Endothelial cell of umbilical vein (primary cell): ENCODE results near the gene PHOX2A.

Source experiments
- EZH2 ChIP-seq: IDR thresholded peaks from 2 replicates; pipeline ENCODE4 v1.6.1; 2012; ENCODE audit warnings: borderline replicate concordance, low read depth, mild to moderate bottlenecking, moderate library complexity, low read length, inconsistent platforms; ENCODE audit not compliant: severe bottlenecking
- FOS ChIP-seq: IDR thresholded peaks from 2 replicates; pipeline ENCODE4 v1.6.1; 2011; ENCODE audit warnings: mild to moderate bottlenecking, low read length, moderate library complexity, borderline replicate concordance; ENCODE audit not compliant: insufficient read depth
- GATA2 ChIP-seq: IDR thresholded peaks from 2 replicates; pipeline ENCODE4 v1.7.0; 2011; ENCODE audit warnings: low read depth, mild to moderate bottlenecking, moderate library complexity, mixed read lengths, low read length; ENCODE audit not compliant: insufficient read length, insufficient read depth
- JUN ChIP-seq: IDR thresholded peaks from 2 replicates; pipeline ENCODE4 v1.6.1; 2011; ENCODE audit warnings: borderline replicate concordance, low read depth; ENCODE audit not compliant: insufficient read length, insufficient read depth
- POLR2A ChIP-seq: IDR thresholded peaks from 2 replicates; pipeline ENCODE4 v1.6.1; 2012; ENCODE audit warnings: low read depth, mild to moderate bottlenecking, control low read depth, low read length
- POLR2AphosphoS5 ChIP-seq: IDR thresholded peaks from 2 replicates; pipeline ENCODE4 v1.6.1; 2012; ENCODE audit warnings: low read depth, mild to moderate bottlenecking, control low read depth, low read length, moderate library complexity; ENCODE audit not compliant: insufficient read depth
- TF ChIP-seq, protein P1 (sequence below), 2 donors: IDR thresholded peaks; 1 replicate in 1 of 2; 2 replicates in 1 of 2; pipeline ENCODE4 v1.5.1; 2011; ENCODE audit warnings: low read length in 2 of 2, mild to moderate bottlenecking in 2 of 2, moderate library complexity in 2 of 2, control low read depth in 1 of 2, inconsistent platforms in 1 of 2, low read depth in 1 of 2; ENCODE audit not compliant: insufficient read depth in 1 of 2; ENCODE audit errors: extremely low read depth in 1 of 2
- TF ChIP-seq, protein P2 (sequence below): IDR thresholded peaks from 2 replicates; pipeline ENCODE4 v1.6.1; 2011; ENCODE audit not compliant: insufficient read depth, insufficient read length

DNA sequence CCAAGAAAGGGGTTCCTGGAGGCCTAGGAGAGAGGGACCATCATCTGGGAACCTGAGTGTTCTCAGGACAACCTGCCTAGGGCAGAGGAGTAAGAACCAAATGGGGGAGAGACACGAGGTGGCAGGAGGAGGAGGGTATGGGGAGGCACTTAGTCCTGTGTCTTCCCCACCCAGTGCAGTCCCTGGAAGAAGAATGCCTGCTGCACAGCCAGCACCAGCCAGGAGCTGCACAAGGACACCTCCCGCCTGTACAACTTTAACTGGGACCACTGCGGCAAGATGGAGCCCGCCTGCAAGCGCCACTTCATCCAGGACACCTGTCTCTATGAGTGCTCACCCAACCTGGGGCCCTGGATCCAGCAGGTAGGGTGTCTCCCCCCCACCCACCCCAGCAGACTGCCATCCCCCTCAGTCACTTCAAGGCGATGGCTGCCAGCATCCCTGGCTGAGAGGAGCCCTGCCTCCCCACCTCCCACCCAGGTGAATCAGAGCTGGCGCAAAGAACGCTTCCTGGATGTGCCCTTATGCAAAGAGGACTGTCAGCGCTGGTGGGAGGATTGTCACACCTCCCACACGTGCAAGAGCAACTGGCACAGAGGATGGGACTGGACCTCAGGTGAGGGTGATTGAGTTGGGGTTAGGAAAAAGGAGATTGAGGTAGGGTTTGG lies 23.1 kb downstream of the PHOX2A start:
- TF ChIP-seq EZH2 (no peak), POLR2AphosphoS5 (no peak), JUN (no peak), POLR2A (no peak), GATA2 (no peak), FOS (no peak)
- TF ChIP-seq, protein P1, sequence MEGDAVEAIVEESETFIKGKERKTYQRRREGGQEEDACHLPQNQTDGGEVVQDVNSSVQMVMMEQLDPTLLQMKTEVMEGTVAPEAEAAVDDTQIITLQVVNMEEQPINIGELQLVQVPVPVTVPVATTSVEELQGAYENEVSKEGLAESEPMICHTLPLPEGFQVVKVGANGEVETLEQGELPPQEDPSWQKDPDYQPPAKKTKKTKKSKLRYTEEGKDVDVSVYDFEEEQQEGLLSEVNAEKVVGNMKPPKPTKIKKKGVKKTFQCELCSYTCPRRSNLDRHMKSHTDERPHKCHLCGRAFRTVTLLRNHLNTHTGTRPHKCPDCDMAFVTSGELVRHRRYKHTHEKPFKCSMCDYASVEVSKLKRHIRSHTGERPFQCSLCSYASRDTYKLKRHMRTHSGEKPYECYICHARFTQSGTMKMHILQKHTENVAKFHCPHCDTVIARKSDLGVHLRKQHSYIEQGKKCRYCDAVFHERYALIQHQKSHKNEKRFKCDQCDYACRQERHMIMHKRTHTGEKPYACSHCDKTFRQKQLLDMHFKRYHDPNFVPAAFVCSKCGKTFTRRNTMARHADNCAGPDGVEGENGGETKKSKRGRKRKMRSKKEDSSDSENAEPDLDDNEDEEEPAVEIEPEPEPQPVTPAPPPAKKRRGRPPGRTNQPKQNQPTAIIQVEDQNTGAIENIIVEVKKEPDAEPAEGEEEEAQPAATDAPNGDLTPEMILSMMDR (IDR thresholded peaks at IDR 0.05; ENCODE audit: extremely low read depth in 1 of 2, insufficient read depth in 1 of 2, low read depth in 1 of 2, low read length in 2 of 2) = no peak
- TF ChIP-seq, protein P2, sequence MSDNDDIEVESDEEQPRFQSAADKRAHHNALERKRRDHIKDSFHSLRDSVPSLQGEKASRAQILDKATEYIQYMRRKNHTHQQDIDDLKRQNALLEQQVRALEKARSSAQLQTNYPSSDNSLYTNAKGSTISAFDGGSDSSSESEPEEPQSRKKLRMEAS = no peak
